ENCODE measurements around the gene SSRP1.

GRCh38 chr11:57288771-57289579, 46.7 kb downstream of the SSRP1 start:
- TF ChIP-seq CTCF (IDR thresholded peaks at IDR 0.05 in 4 of 5, conservative IDR thresholded peaks at IDR 0.05 in 1 of 5) (no peak), POLR2A (IDR thresholded peaks at IDR 0.05) (no peak)

Measured in gastrocnemius medialis (tissue), 4 donors.